T-helper 1 cell treated with Interleukin-12 subunit alpha and Interleukin-12 subunit beta and Interleukin-4 antibody, amounts not matched to agents 30 μg/mL and 1 μg/mL, for 36 hours (primary cell): Measurements from ENCODE around the gene VRK1.
"Not testable (repeated sequence)": the region's sequence is repeated elsewhere in the genome, so short reads cannot be mapped to it uniquely, and the experiment has no call there.

ENCODE experiments used
- H3K27ac Mint-ChIP-seq: one replicate; pipeline ENCODE4 v1.8.0; 2021; ENCODE audit warnings: mild to moderate bottlenecking, mixed read lengths
- H3K27me3 Mint-ChIP-seq: one replicate; pipeline ENCODE4 v1.8.0; 2021; ENCODE audit warnings: low read depth, mixed read lengths
- H3K36me3 Mint-ChIP-seq: one replicate; pipeline ENCODE4 v1.8.0; 2021; ENCODE audit warnings: low read depth, mixed read lengths
- H3K4me1 Mint-ChIP-seq: one replicate; pipeline ENCODE4 v1.8.0; 2021; ENCODE audit warnings: low read depth, mixed read lengths
- H3K4me3 Mint-ChIP-seq: one replicate; pipeline ENCODE4 v1.8.0; 2021; ENCODE audit warnings: mild to moderate bottlenecking, moderate library complexity, mixed read lengths
- H3K9me3 Mint-ChIP-seq: one replicate; pipeline ENCODE4 v1.8.0; 2021; ENCODE audit warnings: mixed read lengths

VRK1 gene

GRCh38 chr14:96858643-96859042 is 61.5 kb downstream of the VRK1 start:
- no peak overlapping the region for H3K27ac Mint-ChIP-seq

DNA sequence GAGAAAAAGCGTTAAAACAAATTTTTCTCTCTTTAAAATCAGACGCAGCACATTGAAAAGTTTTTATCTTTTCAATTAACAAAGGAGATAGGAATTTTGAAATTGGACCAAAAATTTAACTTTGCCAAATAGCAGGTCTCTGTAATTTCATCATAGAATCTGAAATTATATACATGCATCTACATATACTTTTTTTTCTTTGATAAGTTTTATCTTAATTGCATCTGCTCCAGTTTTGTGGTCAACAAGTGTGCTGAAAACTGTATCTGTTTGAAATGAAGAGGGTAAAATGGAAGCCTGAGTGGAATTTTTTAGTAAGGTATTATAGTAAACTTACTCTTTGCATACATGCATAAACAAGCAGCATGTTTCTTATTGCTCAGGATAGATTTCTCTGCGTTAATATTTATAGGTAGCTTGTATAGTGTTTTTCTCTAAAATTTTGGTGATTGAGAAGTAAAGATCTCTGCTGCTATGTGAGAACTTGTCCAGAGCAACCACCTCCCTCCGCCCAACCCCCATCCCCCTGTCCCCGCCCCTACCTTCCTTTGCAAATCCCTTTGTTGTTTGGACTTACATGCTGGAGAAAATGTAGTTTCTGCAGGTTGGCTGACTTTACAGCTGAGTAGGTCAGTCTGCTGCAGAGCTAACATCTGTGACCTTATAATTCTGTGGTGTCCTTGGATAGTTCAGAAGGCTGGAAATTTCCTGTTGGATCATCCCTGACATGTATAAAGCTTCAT is 64.6 kb downstream of the VRK1 start:
- peaks cover 31% of the 10 kb centered on the region for H3K36me3 Mint-ChIP-seq
- no peaks in the 10 kb centered on the region for H3K9me3 Mint-ChIP-seq
- H3K27me3 Mint-ChIP-seq: no peaks in the 10 kb centered on the region
- H3K27ac Mint-ChIP-seq: no peak overlapping the region
- H3K4me3 Mint-ChIP-seq: no peak overlapping the region
- H3K4me1 Mint-ChIP-seq: no peaks in the 10 kb centered on the region

More at GRCh38 chr14:96858643-96859042, 61.5 kb downstream of the VRK1 start:
- no peaks in the 10 kb centered on the region for H3K27me3 Mint-ChIP-seq
- no peaks in the 10 kb centered on the region for H3K9me3 Mint-ChIP-seq
- H3K4me3 Mint-ChIP-seq: no peak overlapping the region
- peaks cover 15% of the 10 kb centered on the region for H3K36me3 Mint-ChIP-seq
- H3K4me1 Mint-ChIP-seq: no peaks in the 10 kb centered on the region

DNA sequence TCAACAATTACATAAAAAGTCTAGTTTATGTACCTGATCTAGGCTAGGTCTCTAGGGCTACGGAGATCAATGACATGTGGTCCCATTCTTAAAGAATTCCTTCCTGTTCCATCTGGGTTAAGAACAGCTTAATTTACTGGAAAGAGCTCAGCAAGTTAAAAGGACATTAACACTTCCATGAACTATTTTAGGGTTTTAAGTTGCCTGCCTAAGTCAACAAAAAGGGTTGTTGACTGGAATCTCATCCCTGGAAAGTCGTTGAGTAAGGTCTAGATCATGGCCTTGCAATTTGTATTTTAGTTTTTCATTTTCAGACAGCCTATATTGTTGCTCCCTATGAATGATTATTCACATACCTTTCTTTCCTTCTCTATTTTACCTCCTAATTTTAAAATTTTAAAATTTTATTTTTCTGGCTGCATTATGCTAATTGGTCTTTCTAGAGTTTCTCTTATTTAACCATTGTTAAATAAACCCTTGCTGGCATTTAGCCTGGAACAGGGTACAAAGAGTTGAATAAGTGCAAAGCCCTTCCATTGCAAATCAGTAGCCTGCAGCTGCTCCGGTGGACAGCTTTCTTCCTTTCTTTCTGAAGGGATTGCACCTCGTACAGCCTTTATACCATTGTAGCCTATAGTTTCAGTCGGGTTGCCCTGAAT is 66.3 kb downstream of the VRK1 start:
- no peaks in the 10 kb centered on the region for H3K9me3 Mint-ChIP-seq
- no peak overlapping the region for H3K4me3 Mint-ChIP-seq
- peaks cover 26% of the 10 kb centered on the region for H3K36me3 Mint-ChIP-seq
- H3K27me3 Mint-ChIP-seq: no peaks in the 10 kb centered on the region
- H3K27ac Mint-ChIP-seq: no peak overlapping the region
- no peaks in the 10 kb centered on the region for H3K4me1 Mint-ChIP-seq

DNA sequence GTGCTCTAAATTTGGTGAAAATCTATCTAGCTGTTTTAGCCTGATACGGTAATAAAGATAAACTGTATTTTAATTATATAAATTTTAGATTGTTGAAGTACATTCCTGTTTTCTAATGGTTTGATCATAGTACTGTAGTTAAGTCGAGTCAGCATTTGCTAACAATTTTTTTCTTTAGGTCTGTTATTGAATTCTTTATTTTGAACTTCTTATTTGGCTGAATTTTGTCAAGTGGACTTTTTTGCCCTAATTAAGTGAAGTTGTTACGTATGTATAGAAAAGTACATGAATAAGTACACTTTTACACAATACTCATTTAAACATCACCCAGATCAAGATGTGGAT is 66.8 kb downstream of the VRK1 start:
- H3K27me3 Mint-ChIP-seq: no peaks in the 10 kb centered on the region
- H3K4me3 Mint-ChIP-seq: no peak overlapping the region
- H3K4me1 Mint-ChIP-seq: no peaks in the 10 kb centered on the region
- H3K27ac Mint-ChIP-seq: no peak overlapping the region
- H3K9me3 Mint-ChIP-seq: no peaks in the 10 kb centered on the region
- peaks cover 23% of the 10 kb centered on the region for H3K36me3 Mint-ChIP-seq

DNA sequence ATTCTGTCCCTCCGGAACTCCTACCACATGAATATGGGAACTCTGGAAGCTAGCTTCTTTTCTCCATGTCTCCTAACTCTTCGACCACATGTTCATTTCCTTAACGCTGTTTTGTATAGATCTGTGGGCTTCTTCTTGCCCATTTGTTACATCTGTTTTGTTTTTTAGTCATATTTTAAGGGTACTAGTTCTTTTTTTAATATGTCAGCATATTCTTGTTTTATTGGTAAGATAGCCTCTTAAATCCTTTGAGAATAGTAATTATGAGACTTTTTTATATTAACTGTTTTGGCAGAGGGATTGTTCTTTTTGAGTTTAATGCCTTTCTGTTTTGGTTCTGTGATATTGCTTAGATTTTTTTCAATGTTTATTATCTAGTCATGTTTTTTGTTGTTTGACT is 70.5 kb downstream of the VRK1 start:
- no peaks in the 10 kb centered on the region for H3K27me3 Mint-ChIP-seq
- H3K9me3 Mint-ChIP-seq: no peaks in the 10 kb centered on the region
- no peaks in the 10 kb centered on the region for H3K4me1 Mint-ChIP-seq
- H3K36me3 Mint-ChIP-seq: peaks cover 22% of the 10 kb centered on the region
- H3K27ac Mint-ChIP-seq: no peak overlapping the region
- no peak overlapping the region for H3K4me3 Mint-ChIP-seq

- no peak overlapping the region for H3K27ac Mint-ChIP-seq
- H3K9me3 Mint-ChIP-seq: no peaks in the 10 kb centered on the region
- H3K36me3 Mint-ChIP-seq: peaks cover 11% of the 10 kb centered on the region
- no peak overlapping the region for H3K4me3 Mint-ChIP-seq
- no peaks in the 10 kb centered on the region for H3K4me1 Mint-ChIP-seq
- H3K27me3 Mint-ChIP-seq: no peaks in the 10 kb centered on the region
Measured at GRCh38 chr14:96874127-96874526, 76.9 kb downstream of the VRK1 start.

GRCh38 chr14:96876747-96877146 is 79.6 kb downstream of the VRK1 start:
- peaks cover 20% of the 10 kb centered on the region for H3K36me3 Mint-ChIP-seq
- H3K4me3 Mint-ChIP-seq: no peak overlapping the region
- H3K9me3 Mint-ChIP-seq: peaks cover 2% of the 10 kb centered on the region
- no peak overlapping the region for H3K27ac Mint-ChIP-seq
- H3K27me3 Mint-ChIP-seq: no peaks in the 10 kb centered on the region
- H3K4me1 Mint-ChIP-seq: no peaks in the 10 kb centered on the region

- Mint-ChIP-seq H3K27me3 (no peaks in the 10 kb centered on the region), H3K4me1 (no peaks in the 10 kb centered on the region), H3K27ac (no peak overlapping the region), H3K9me3 (peaks cover 6% of the 10 kb centered on the region), H3K36me3 (peaks cover 32% of the 10 kb centered on the region), H3K4me3 (no peak overlapping the region)
Measured at GRCh38 chr14:96881713-96882112, 84.5 kb downstream of the VRK1 start.

DNA sequence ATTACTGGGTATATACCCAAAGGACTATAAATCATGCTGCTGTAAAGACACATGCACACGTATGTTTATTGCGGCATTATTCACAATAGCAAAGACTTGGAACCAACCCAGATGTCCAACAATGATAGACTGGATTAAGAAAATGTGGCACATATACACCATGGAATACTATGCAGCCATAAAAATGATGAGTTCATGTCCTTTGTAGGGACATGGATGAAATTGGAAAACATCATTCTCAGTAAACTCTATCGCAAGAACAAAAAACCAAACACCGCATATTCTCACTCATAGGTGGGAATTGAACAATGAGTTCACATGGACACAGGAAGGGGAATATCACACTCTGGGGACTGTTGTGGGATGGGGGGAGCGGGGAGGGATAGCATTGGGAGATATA is 86.8 kb downstream of the VRK1 start:
- H3K36me3 Mint-ChIP-seq: peaks cover 28% of the 10 kb centered on the region
- not testable (repeated sequence) for H3K9me3 Mint-ChIP-seq, H3K4me1 Mint-ChIP-seq, H3K27ac Mint-ChIP-seq, H3K4me3 Mint-ChIP-seq, H3K27me3 Mint-ChIP-seq

DNA sequence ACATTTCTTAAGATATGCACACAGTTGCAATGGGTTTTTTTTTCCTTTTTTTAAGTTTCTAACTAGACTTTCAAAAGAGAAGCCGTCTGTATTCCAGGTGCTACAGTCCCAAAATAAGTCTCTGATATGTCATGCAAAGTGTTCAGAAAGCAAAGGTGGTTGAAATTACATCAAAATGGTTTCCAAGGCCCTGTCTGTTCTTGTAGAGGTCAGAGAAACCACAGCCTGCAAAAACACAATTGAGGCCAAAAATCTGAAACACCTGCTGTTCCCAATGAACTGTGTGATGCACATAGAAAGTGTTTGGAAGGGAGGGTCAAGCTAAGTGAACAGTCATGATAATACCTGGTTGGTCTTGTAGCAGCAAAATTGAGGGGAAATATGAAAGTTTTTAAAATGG is 91.0 kb downstream of the VRK1 start:
- Mint-ChIP-seq H3K27me3 (no peaks in the 10 kb centered on the region), H3K4me1 (peaks cover 2% of the 10 kb centered on the region), H3K27ac (no peak overlapping the region), H3K36me3 (peaks cover 9% of the 10 kb centered on the region), H3K9me3 (peaks cover 4% of the 10 kb centered on the region), H3K4me3 (no peak overlapping the region)

DNA sequence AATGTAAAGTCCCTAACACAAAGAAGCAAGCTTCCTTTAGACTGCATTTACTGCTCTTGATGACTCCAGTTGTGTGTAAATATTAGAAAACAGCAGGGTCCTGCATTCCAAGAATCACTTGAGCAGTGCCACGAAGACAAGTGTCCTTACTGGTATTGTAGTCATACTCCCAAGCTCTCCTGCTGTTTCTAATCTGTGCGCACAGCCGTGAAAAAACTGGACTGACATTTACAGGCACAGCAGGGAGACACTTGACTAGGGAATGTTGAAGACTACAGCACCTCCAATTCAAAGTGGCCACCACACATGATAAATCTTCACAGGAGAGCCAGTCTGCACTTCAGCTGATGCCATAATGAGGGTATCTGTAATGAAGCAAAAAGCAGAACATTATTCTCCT is 91.4 kb downstream of the VRK1 start:
- peaks cover 9% of the 10 kb centered on the region for H3K36me3 Mint-ChIP-seq
- no peaks in the 10 kb centered on the region for H3K27me3 Mint-ChIP-seq
- H3K27ac Mint-ChIP-seq: no peak overlapping the region
- no peak overlapping the region for H3K4me3 Mint-ChIP-seq
- H3K4me1 Mint-ChIP-seq: peaks cover 2% of the 10 kb centered on the region
- H3K9me3 Mint-ChIP-seq: peaks cover 4% of the 10 kb centered on the region

- H3K9me3 Mint-ChIP-seq: peaks cover 4% of the 10 kb centered on the region
- H3K27ac Mint-ChIP-seq: no peak overlapping the region
- H3K4me1 Mint-ChIP-seq: peaks cover 4% of the 10 kb centered on the region
- peaks cover 7% of the 10 kb centered on the region for H3K36me3 Mint-ChIP-seq
- no peak overlapping the region for H3K4me3 Mint-ChIP-seq
- H3K27me3 Mint-ChIP-seq: no peaks in the 10 kb centered on the region
Measured at GRCh38 chr14:96889091-96889490, 91.9 kb downstream of the VRK1 start.

DNA sequence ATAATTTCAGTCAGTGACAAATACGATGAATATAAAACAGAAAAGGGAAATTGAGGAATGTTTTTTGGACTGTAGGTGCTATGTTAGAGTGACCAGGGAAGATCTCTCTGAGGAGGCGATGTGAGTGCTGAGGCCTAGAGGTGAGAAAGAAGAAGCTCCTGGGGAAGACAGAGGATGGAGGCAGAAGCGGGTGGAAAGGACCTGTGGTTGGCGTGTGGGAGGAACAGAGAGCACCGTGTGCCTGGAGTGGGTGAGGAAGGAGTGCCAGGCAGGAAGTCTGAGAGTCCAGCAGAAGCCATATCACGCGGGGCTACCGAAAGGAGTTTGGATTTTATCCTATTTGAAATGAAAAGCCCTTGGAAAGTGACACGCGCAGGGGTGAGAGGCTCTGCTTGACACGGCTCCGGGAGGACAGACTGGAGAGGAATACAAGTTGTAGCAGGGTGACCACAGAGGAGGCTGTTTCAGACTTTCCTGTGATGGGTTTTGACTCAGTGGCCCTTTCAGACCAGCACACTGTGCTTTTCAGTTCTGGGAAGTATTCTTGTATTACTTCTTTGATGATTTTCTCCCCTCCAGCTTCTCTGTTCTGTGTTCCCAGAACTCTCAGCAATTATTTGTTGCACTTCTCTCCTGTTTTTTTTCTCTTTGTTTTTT is 96.9 kb downstream of the VRK1 start:
- H3K4me3 Mint-ChIP-seq: no peak overlapping the region
- H3K27ac Mint-ChIP-seq: no peak overlapping the region
- H3K9me3 Mint-ChIP-seq: no peaks in the 10 kb centered on the region
- no peaks in the 10 kb centered on the region for H3K27me3 Mint-ChIP-seq
- H3K36me3 Mint-ChIP-seq: no peaks in the 10 kb centered on the region
- H3K4me1 Mint-ChIP-seq: peaks cover 3% of the 10 kb centered on the region

DNA sequence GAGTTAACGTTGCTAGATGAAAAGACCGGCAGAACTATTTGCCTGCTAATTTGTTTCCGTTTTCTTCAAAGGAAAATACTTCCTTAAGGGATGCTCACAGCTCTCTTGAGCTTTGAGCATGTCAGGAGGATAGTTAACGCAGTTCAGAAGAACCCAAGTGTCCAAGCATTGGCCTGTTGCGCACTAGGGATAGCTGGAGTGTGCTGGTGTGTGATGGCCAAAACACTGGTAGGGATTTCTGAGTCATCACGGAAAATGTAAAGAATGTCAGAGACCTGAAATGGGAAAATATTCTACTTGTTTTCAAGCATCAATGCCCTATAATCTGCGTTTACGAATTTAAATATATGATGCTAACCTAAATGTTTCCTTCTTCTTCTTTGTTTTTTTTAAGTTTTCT is 97.8 kb downstream of the VRK1 start:
- Mint-ChIP-seq H3K9me3 (no peaks in the 10 kb centered on the region), H3K4me1 (peaks cover 3% of the 10 kb centered on the region), H3K36me3 (no peaks in the 10 kb centered on the region), H3K27ac (no peak overlapping the region), H3K4me3 (no peak overlapping the region), H3K27me3 (no peaks in the 10 kb centered on the region)

GRCh38 chr14:96895658-96896271 is 98.6 kb downstream of the VRK1 start:
- Mint-ChIP-seq H3K36me3 (no peaks in the 10 kb centered on the region), H3K9me3 (no peaks in the 10 kb centered on the region), H3K4me1 (peaks cover 3% of the 10 kb centered on the region), H3K27me3 (no peaks in the 10 kb centered on the region), H3K4me3 (no peak overlapping the region), H3K27ac (no peak overlapping the region)
